ENCODE results near the gene CLCF1. TPM values are rescaled to one million over a fixed set of nuclear protein-coding genes. Genes with fewer than 3 reads are reported as not detected.

Gene CLCF1
- total and polyA plus RNA-seq, 2 of the 13 experiments (the other 11 are each of a cell fraction or from before 2014, with no cell fraction given), result 0.49 to 0.78 TPM

DNA sequence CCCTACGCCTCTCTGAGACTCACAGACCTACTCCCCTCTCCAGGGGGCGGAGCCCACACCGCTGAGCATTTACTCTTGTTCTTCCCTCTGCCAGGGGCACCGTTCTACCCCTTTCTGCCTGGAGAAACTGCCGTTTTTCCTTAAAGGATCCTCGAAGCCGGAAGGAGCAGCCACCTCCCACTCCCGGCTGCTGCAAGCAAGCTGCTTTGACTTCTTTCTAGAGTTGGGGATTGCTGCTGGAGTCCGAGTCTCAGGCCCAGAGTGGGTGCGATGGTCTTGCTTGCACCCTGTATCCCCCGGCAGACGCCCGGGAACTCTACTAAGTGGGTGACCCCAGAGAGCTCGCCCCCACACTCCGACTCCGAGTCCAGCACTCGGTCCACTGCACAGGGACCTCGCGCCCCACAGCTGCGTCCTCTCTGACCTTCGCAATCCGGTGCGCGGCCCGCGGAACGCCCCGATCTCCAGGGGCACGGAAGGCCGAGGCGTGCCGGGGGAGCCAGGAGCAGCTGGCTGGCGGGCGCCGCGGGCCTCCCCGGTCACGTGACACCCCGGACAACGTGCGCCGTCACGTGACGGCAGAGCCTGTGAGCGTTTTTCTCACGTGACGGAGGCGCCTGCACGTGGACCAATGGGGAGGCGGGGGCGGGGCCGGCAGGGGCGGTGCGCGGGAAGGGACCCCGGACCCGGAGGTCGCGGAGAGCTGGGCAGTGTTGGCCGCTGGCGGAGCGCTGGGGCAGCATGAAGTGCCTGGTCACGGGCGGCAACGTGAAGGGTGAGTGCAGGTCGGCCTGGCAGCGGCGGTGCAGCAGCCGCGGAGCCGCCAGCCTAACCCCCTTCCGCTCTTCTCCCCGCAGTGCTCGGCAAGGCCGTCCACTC, 18.1 kb upstream of the CLCF1 start, which contains the start of gene RAD9A (continued):
- TF ChIP-seq, protein P1, sequence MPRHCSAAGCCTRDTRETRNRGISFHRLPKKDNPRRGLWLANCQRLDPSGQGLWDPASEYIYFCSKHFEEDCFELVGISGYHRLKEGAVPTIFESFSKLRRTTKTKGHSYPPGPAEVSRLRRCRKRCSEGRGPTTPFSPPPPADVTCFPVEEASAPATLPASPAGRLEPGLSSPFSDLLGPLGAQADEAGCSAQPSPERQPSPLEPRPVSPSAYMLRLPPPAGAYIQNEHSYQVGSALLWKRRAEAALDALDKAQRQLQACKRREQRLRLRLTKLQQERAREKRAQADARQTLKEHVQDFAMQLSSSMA (CRISPR knock-in tag; IDR thresholded peaks at IDR 0.05), result peak; percentile 94; the same call in 1 of the 2 replicates
- TF ChIP-seq KDM5B (CRISPR knock-in tag; IDR thresholded peaks at IDR 0.05; ENCODE audit: borderline replicate concordance) (peak; percentile 97), ZNF180 (CRISPR knock-in tag; IDR thresholded peaks at IDR 0.05; ENCODE audit: borderline replicate concordance, low read depth) (no peak), KAT7 (CRISPR knock-in tag; IDR thresholded peaks at IDR 0.05; ENCODE audit: borderline replicate concordance) (no peak; the same call in 1 of the 2 replicates), HOXA3 (CRISPR knock-in tag; IDR thresholded peaks at IDR 0.05) (peak; percentile 80), ZNF547 (CRISPR knock-in tag; IDR thresholded peaks at IDR 0.05) (peak; percentile 75), ZSCAN31 (CRISPR knock-in tag; IDR thresholded peaks at IDR 0.05; ENCODE audit: low read depth) (no peak), SMC3 (IDR thresholded peaks at IDR 0.05; ENCODE audit: low read length) (no peak), FOSL1 (CRISPR knock-in tag; IDR thresholded peaks at IDR 0.05; ENCODE audit: borderline replicate concordance) (no peak), ZNF570 (CRISPR knock-in tag; IDR thresholded peaks at IDR 0.05; ENCODE audit: borderline replicate concordance) (peak; percentile 71; the same call in 1 of the 2 replicates), IRF2 (CRISPR knock-in tag; IDR thresholded peaks at IDR 0.05) (peak; percentile 60; the same call in 1 of the 2 replicates), ZBTB1 (CRISPR knock-in tag; IDR thresholded peaks at IDR 0.05; ENCODE audit: borderline replicate concordance) (no peak), CBX2 (IDR thresholded peaks at IDR 0.05; ENCODE audit: low read depth, low read length) (no peak), CBX2 (CRISPR knock-in tag; IDR thresholded peaks at IDR 0.05; ENCODE audit: low read depth) (no peak), NFYC (CRISPR knock-in tag; IDR thresholded peaks at IDR 0.05) (peak; percentile 91), KMT2B (CRISPR knock-in tag; IDR thresholded peaks at IDR 0.05) (peak; percentile 75), ZNF557 (CRISPR knock-in tag; IDR thresholded peaks at IDR 0.05) (no peak), GPN1 (CRISPR knock-in tag; IDR thresholded peaks at IDR 0.05; ENCODE audit: borderline replicate concordance) (no peak)
- TF ChIP-seq, protein P2, sequence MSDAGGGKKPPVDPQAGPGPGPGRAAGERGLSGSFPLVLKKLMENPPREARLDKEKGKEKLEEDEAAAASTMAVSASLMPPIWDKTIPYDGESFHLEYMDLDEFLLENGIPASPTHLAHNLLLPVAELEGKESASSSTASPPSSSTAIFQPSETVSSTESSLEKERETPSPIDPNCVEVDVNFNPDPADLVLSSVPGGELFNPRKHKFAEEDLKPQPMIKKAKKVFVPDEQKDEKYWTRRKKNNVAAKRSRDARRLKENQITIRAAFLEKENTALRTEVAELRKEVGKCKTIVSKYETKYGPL (CRISPR knock-in tag; IDR thresholded peaks at IDR 0.05), result no peak
- TF ChIP-seq, protein P3, sequence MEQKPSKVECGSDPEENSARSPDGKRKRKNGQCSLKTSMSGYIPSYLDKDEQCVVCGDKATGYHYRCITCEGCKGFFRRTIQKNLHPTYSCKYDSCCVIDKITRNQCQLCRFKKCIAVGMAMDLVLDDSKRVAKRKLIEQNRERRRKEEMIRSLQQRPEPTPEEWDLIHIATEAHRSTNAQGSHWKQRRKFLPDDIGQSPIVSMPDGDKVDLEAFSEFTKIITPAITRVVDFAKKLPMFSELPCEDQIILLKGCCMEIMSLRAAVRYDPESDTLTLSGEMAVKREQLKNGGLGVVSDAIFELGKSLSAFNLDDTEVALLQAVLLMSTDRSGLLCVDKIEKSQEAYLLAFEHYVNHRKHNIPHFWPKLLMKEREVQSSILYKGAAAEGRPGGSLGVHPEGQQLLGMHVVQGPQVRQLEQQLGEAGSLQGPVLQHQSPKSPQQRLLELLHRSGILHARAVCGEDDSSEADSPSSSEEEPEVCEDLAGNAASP (CRISPR knock-in tag; IDR thresholded peaks at IDR 0.05; ENCODE audit: borderline replicate concordance), result 0 out of 2 replicates have a peak, but pooled peaks have one; percentile 33
- TF ChIP-seq, protein P4, sequence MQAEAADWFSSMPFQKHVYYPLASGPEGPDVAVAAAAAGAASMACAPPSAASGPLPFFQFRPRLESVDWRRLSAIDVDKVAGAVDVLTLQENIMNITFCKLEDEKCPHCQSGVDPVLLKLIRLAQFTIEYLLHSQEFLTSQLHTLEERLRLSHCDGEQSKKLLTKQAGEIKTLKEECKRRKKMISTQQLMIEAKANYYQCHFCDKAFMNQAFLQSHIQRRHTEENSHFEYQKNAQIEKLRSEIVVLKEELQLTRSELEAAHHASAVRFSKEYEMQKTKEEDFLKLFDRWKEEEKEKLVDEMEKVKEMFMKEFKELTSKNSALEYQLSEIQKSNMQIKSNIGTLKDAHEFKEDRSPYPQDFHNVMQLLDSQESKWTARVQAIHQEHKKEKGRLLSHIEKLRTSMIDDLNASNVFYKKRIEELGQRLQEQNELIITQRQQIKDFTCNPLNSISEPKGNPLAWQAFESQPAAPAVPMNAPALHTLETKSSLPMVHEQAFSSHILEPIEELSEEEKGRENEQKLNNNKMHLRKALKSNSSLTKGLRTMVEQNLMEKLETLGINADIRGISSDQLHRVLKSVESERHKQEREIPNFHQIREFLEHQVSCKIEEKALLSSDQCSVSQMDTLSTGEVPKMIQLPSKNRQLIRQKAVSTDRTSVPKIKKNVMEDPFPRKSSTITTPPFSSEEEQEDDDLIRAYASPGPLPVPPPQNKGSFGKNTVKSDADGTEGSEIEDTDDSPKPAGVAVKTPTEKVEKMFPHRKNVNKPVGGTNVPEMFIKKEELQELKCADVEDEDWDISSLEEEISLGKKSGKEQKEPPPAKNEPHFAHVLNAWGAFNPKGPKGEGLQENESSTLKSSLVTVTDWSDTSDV (CRISPR knock-in tag; IDR thresholded peaks at IDR 0.05), result peak; percentile 66; the same call in 1 of the 2 replicates
- TF ChIP-seq, protein P5, sequence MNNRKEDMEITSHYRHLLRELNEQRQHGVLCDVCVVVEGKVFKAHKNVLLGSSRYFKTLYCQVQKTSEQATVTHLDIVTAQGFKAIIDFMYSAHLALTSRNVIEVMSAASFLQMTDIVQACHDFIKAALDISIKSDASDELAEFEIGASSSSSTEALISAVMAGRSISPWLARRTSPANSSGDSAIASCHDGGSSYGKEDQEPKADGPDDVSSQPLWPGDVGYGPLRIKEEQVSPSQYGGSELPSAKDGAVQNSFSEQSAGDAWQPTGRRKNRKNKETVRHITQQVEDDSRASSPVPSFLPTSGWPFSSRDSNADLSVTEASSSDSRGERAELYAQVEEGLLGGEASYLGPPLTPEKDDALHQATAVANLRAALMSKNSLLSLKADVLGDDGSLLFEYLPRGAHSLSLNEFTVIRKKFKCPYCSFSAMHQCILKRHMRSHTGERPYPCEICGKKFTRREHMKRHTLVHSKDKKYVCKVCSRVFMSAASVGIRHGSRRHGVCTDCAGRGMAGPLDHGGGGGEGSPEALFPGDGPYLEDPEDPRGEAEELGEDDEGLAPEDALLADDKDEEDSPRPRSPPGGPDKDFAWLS (CRISPR knock-in tag; IDR thresholded peaks at IDR 0.05; ENCODE audit: borderline replicate concordance), result no peak

All from HepG2 (cell line).